Effector memory CD4-positive, alpha-beta T cell (primary cell): ENCODE results near the gene GCNA.
"Not testable (repeated sequence)": the region's sequence is repeated elsewhere in the genome, so short reads cannot be mapped to it uniquely, and the experiment has no call there.

ENCODE experiments used
- DNase-seq, 3 donors: peaks; one replicate each; pipeline ENCODE4 v3.0.0-alpha.2; 2020
- H3K27ac ChIP-seq: 2 replicates; pipeline ENCODE4 v1.7.0; 2013; ENCODE audit warnings: mild to moderate bottlenecking, low read length, moderate library complexity; ENCODE audit not compliant: insufficient read depth, poor library complexity, severe bottlenecking
- H3K27me3 ChIP-seq: replicated peaks from 2 replicates; pipeline ENCODE4 v1.7.0; 2013; ENCODE audit warnings: mild to moderate bottlenecking, low read length; ENCODE audit not compliant: insufficient read depth, control insufficient read depth, poor library complexity, severe bottlenecking
- H3K36me3 ChIP-seq: 2 replicates; pipeline ENCODE4 v1.7.0; 2013; ENCODE audit warnings: mild to moderate bottlenecking, low read length, moderate library complexity; ENCODE audit not compliant: control insufficient read depth, insufficient read depth
- H3K4me1 ChIP-seq: 2 replicates; pipeline ENCODE4 v1.7.0; 2013; ENCODE audit warnings: low read length, mild to moderate bottlenecking; ENCODE audit not compliant: control insufficient read depth, insufficient read depth, poor library complexity, severe bottlenecking
- H3K4me3 ChIP-seq: 2 replicates; pipeline ENCODE4 v1.7.0; 2013; ENCODE audit warnings: low read length, low read depth, mild to moderate bottlenecking; ENCODE audit not compliant: insufficient read depth, poor library complexity, severe bottlenecking
- H3K9me3 ChIP-seq: 2 replicates; pipeline ENCODE4 v1.7.0; 2013; ENCODE audit warnings: mild to moderate bottlenecking, low read length, moderate library complexity; ENCODE audit not compliant: control insufficient read depth

GCNA gene

GRCh38 chrX:71556036-71556435 is 22.2 kb upstream of the GCNA start:
- H3K36me3 ChIP-seq = peaks cover 55% of the 10 kb centered on the region

GRCh38 chrX:71558920-71559319 is 19.3 kb upstream of the GCNA start:
- no peak overlapping the region for H3K27ac ChIP-seq
- H3K4me3 ChIP-seq = no peak overlapping the region
- no peaks in the 10 kb centered on the region for H3K9me3 ChIP-seq
- H3K27me3 ChIP-seq = no peaks in the 10 kb centered on the region
- no peaks in the 10 kb centered on the region for H3K4me1 ChIP-seq
- peaks cover 68% of the 10 kb centered on the region for H3K36me3 ChIP-seq
- no peak for DNase-seq

More at GRCh38 chrX:71556036-71556435, 22.2 kb upstream of the GCNA start:
- Histone ChIP-seq H3K4me1 (no peaks in the 10 kb centered on the region), H3K27me3 (no peaks in the 10 kb centered on the region), H3K4me3 (no peak overlapping the region), H3K27ac (no peak overlapping the region), H3K9me3 (no peaks in the 10 kb centered on the region)
- DNase-seq = no peak

- not testable (repeated sequence) for H3K27ac ChIP-seq, H3K27me3 ChIP-seq, H3K9me3 ChIP-seq, H3K4me3 ChIP-seq, DNase-seq, H3K4me1 ChIP-seq
- H3K36me3 ChIP-seq = peaks cover 70% of the 10 kb centered on the region
Measured at GRCh38 chrX:71559773-71560172, 18.5 kb upstream of the GCNA start.

GRCh38 chrX:71563921-71564320 is 14.3 kb upstream of the GCNA start:
- Histone ChIP-seq H3K9me3 (no peaks in the 10 kb centered on the region), H3K36me3 (peaks cover 69% of the 10 kb centered on the region), H3K4me3 (no peak overlapping the region), H3K27me3 (no peaks in the 10 kb centered on the region), H3K4me1 (no peaks in the 10 kb centered on the region), H3K27ac (no peak overlapping the region)
- no peak for DNase-seq

GRCh38 chrX:71565474-71566041 is 12.7 kb upstream of the GCNA start:
- H3K36me3 ChIP-seq = peaks cover 62% of the 10 kb centered on the region

GRCh38 chrX:71571390-71571789 is 6.8 kb upstream of the GCNA start:
- not testable (repeated sequence) for DNase-seq, H3K4me1 ChIP-seq, H3K27ac ChIP-seq, H3K4me3 ChIP-seq, H3K27me3 ChIP-seq, H3K9me3 ChIP-seq
- peaks cover 45% of the 10 kb centered on the region for H3K36me3 ChIP-seq

More at GRCh38 chrX:71565474-71566041, 12.7 kb upstream of the GCNA start:
- no peak for DNase-seq
- Histone ChIP-seq H3K4me1 (no peaks in the 10 kb centered on the region), H3K4me3 (no peak overlapping the region), H3K27ac (no peak overlapping the region), H3K27me3 (no peaks in the 10 kb centered on the region), H3K9me3 (no peaks in the 10 kb centered on the region)

GRCh38 chrX:71573590-71573989 is 4.6 kb upstream of the GCNA start:
- H3K9me3 ChIP-seq = no peaks in the 10 kb centered on the region
- peaks cover 31% of the 10 kb centered on the region for H3K36me3 ChIP-seq
- DNase-seq = no peak
- no peaks in the 10 kb centered on the region for H3K4me1 ChIP-seq
- no peaks in the 10 kb centered on the region for H3K27me3 ChIP-seq
- H3K4me3 ChIP-seq = no peak overlapping the region
- H3K27ac ChIP-seq = no peak overlapping the region

GRCh38 chrX:71577682-71578081 is 555 bp upstream of the GCNA start:
- no peaks in the 10 kb centered on the region for H3K27me3 ChIP-seq
- DNase-seq = no peak
- peaks cover 20% of the 10 kb centered on the region for H3K36me3 ChIP-seq

GRCh38 chrX:71579136-71579989 is 1.1 kb downstream of the GCNA start:
- H3K27ac ChIP-seq = no peak overlapping the region
- DNase-seq = no peak

More at GRCh38 chrX:71577682-71578081, 555 bp upstream of the GCNA start:
- Histone ChIP-seq H3K4me3 (no peak overlapping the region), H3K9me3 (no peaks in the 10 kb centered on the region), H3K4me1 (no peaks in the 10 kb centered on the region), H3K27ac (no peak overlapping the region)

GRCh38 chrX:71579990-71580380 is 1.7 kb downstream of the GCNA start:
- H3K27ac ChIP-seq = no peak overlapping the region
- no peaks in the 10 kb centered on the region for H3K27me3 ChIP-seq
- no peaks in the 10 kb centered on the region for H3K9me3 ChIP-seq
- no peaks in the 10 kb centered on the region for H3K4me1 ChIP-seq
- H3K4me3 ChIP-seq = no peak overlapping the region
- DNase-seq = no peak
- H3K36me3 ChIP-seq = peaks cover 6% of the 10 kb centered on the region

More at GRCh38 chrX:71579136-71579989, 1.1 kb downstream of the GCNA start:
- Histone ChIP-seq H3K27me3 (no peaks in the 10 kb centered on the region), H3K36me3 (peaks cover 10% of the 10 kb centered on the region), H3K9me3 (no peaks in the 10 kb centered on the region), H3K4me1 (no peaks in the 10 kb centered on the region), H3K4me3 (no peak overlapping the region)
